ENCODE data around the gene TMEM185B. TPM values are rescaled to one million over a fixed set of nuclear protein-coding genes. Genes with fewer than 3 reads are reported as not detected.

TMEM185B gene
- total and polyA plus RNA-seq, 2 of the 4 experiments (the other 2 are of a cell fraction): 17.7 to 26.1 TPM

- no peak for DNase-seq
- H3K4me1 ChIP-seq (ENCODE audit: control insufficient read depth, insufficient read depth, low read length): peaks cover 26% of the 10 kb centered on the region
- BruUV-seq (replicated peaks): no TSS peak
- peak overlapping the region; percentile 13; the same call in 1 of the 3 replicates for H2BK15ac ChIP-seq (ENCODE audit: low read depth, low read length)
- H4K91ac ChIP-seq (ENCODE audit: insufficient read depth, low read depth, low read length): no peak overlapping the region
- H2AK9ac ChIP-seq (replicated peaks; ENCODE audit: low read depth, low read length, poor library complexity): peak overlapping the region; percentile 5
- WGBS, 2 experiments (ENCODE audit: extremely low coverage in 2 of 2, insufficient read length in 1 of 2): 93% methylated on average over 7 of the region's 10 CpGs; no CpG with 5 or more reads in 1 of the 2 experiments
- intact Hi-C loops (cut with micrococcal nuclease) (no loop called here), dilution Hi-C loops (cut with HindIII; ENCODE audit: low sequenced_read_pairs, unreplicated experiment) (no loop called here), in situ Hi-C loops (cut with MboI; ENCODE audit: low sequenced_read_pairs) (loop anchor here (25.0 kb wide), 1 partner anchor 1004 kb away; no protein-coding TSS in a partner anchor)
- no peaks in the 10 kb centered on the region for H3K9me3 ChIP-seq (ENCODE audit: control insufficient read depth, insufficient read depth, low read length)
- no peak overlapping the region for H3K4me3 ChIP-seq (ENCODE audit: insufficient read depth, low read depth, low read length)
- peak overlapping the region; percentile 8 for H2AFZ ChIP-seq (replicated peaks; ENCODE audit: low read length, poor library complexity)
- H3K14ac ChIP-seq (replicated peaks; ENCODE audit: low read depth, low read length): no peak overlapping the region; the same call in 1 of the 2 replicates
- H3K9me1 ChIP-seq (ENCODE audit: insufficient read depth, low read length): peaks cover 21% of the 10 kb centered on the region
- H3K18ac ChIP-seq (ENCODE audit: low read depth, low read length): no peak overlapping the region
- peaks cover 0 to 7% of the 10 kb centered on the region in 2 experiments; a peak in 1 of 4 replicates for H3K79me1 ChIP-seq (ENCODE audit: low read depth in 1 of 2, low read length in 2 of 2)
- no peak overlapping the region for H4K5ac ChIP-seq (ENCODE audit: low read depth, low read length)
- no peak overlapping the region for H3K27ac ChIP-seq (ENCODE audit: insufficient read depth, low read length)
- no peaks in the 10 kb centered on the region for H3K27me3 ChIP-seq (ENCODE audit: control insufficient read depth, insufficient read depth, low read length)
- H3K4me2 ChIP-seq (ENCODE audit: low read depth, low read length): no peak overlapping the region
- no peak overlapping the region for H2BK5ac ChIP-seq (ENCODE audit: low read depth, low read length, poor library complexity, severe bottlenecking)
- H3K36me3 ChIP-seq (ENCODE audit: control insufficient read depth, insufficient read depth, low read length): no peaks in the 10 kb centered on the region
- H3K9ac ChIP-seq (ENCODE audit: low read depth, low read length): no peak overlapping the region
- peak overlapping the region; percentile 49; the same call in 1 of the 2 replicates for H2BK20ac ChIP-seq (ENCODE audit: low read depth, low read length)
- no peak overlapping the region for H3K23ac ChIP-seq (ENCODE audit: low read depth, low read length)
- peak overlapping the region in 1 of 2 experiments; percentile 73; a peak in 2 of 4 replicates for H4K8ac ChIP-seq (ENCODE audit: low read depth in 2 of 2, low read length in 2 of 2)
- no peak overlapping the region for H3K56ac ChIP-seq (ENCODE audit: extremely low read depth, insufficient read depth, low read length)
- no peaks in the 10 kb centered on the region; the same call in 1 of the 2 replicates for H4K20me1 ChIP-seq (ENCODE audit: insufficient read depth, low read length)
- ChIA-PET CTCF (no interaction called here), POLR2A (ENCODE audit: unreplicated experiment) (no interaction called here)
- no peak for TF ChIP-seq FOS (IDR thresholded peaks at IDR 0.05; ENCODE audit: low read depth, low read length)
- TF ChIP-seq POLR2A (IDR thresholded peaks at IDR 0.05; ENCODE audit: low read depth, low read length): no peak
- TF ChIP-seq RCOR1 (IDR thresholded peaks at IDR 0.05; ENCODE audit: insufficient replicate concordance, low read length): no peak
- TF ChIP-seq NFE2L2 (IDR thresholded peaks at IDR 0.05; ENCODE audit: low read depth, low read length): no peak
- no peak for TF ChIP-seq SMC3 (IDR thresholded peaks at IDR 0.05; ENCODE audit: low read depth, low read length)
- no peak for TF ChIP-seq USF2 (IDR thresholded peaks at IDR 0.05; ENCODE audit: low read depth, low read length)
- no peak for TF ChIP-seq MXI1 (IDR thresholded peaks at IDR 0.05; ENCODE audit: borderline replicate concordance, low read depth, low read length)
- no peak for TF ChIP-seq MAZ (IDR thresholded peaks at IDR 0.05; ENCODE audit: borderline replicate concordance, low read depth, low read length)
- TF ChIP-seq CEBPB (IDR thresholded peaks at IDR 0.05; ENCODE audit: low read depth, low read length): no peak
- no peak for TF ChIP-seq CHD1 (IDR thresholded peaks at IDR 0.05; ENCODE audit: low read depth, low read length)
- TF ChIP-seq ELK1 (IDR thresholded peaks at IDR 0.05; ENCODE audit: borderline replicate concordance, low read depth, low read length): no peak
- no peak for TF ChIP-seq CTCF (conservative IDR thresholded peaks at IDR 0.05; ENCODE audit: low read depth, low read length)
- TF ChIP-seq MAFK (IDR thresholded peaks at IDR 0.05; ENCODE audit: low read depth, low read length): no peak
- ATAC-seq (ENCODE audit: low read depth): no peak
- peak overlapping the region; percentile 81; the same call in 1 of the 2 replicates for H2AK5ac ChIP-seq (ENCODE audit: low read depth, low read length)
- H3K4ac ChIP-seq (ENCODE audit: low read depth, low read length): no peak overlapping the region; the same call in 1 of the 2 replicates
- peak overlapping the region; percentile 37; the same call in 1 of the 2 replicates for H2BK120ac ChIP-seq (ENCODE audit: low read depth, low read length)
Observed at GRCh38 chr2:120240901-120241429, 17.8 kb upstream of the TMEM185B start.

Data from IMR-90 (cell line).